ENCODE measurements around the gene SLAMF7. TPM values are rescaled to one million over a fixed set of nuclear protein-coding genes. Genes with fewer than 3 reads are reported as not detected.

SLAMF7 gene
- total RNA-seq, 2 donors from 2014 or later, result 4.9 to 7.0 TPM

DNA sequence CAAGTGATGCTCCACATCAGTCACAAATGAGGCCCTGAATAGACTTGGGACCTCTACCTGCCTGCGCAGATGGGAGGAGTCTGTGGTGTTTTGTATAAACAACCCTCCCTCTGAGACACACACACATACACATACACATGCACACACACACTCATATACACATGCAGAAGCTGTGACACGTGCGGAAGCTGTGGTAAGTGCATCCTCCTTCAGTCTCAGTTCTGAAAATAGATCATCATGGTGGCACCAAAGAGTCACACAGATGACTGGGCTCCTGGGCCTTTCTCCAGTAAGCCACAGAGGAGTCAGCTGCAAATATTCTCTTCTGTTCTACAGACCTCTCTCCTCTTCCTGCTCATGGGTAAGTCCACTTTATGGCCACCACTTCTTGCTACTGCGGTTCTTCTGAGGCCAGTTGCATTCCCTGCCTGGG is 56.9 kb downstream of the SLAMF7 start, which contains the start of gene LY9:
Gene LY9 (plus strand): TSS at position 224 of the 433 bp plus-strand sequence. CDS start 14 bp downstream, at position 238.
- intact Hi-C loops (cut with DNase I), result no loop called here
- H3K36me3 ChIP-seq, result no peaks in the 10 kb centered on the region
- no peak within 1 kb of the TSS for H3K4me3 ChIP-seq
- peak; percentile 36 for DNase-seq
- no peak within 1 kb of the TSS for H3K27ac ChIP-seq
- H3K4me1 ChIP-seq, result no peaks in the 10 kb centered on the region
- H3K9me3 ChIP-seq, result no peaks in the 10 kb centered on the region
- TF ChIP-seq, protein P1, sequence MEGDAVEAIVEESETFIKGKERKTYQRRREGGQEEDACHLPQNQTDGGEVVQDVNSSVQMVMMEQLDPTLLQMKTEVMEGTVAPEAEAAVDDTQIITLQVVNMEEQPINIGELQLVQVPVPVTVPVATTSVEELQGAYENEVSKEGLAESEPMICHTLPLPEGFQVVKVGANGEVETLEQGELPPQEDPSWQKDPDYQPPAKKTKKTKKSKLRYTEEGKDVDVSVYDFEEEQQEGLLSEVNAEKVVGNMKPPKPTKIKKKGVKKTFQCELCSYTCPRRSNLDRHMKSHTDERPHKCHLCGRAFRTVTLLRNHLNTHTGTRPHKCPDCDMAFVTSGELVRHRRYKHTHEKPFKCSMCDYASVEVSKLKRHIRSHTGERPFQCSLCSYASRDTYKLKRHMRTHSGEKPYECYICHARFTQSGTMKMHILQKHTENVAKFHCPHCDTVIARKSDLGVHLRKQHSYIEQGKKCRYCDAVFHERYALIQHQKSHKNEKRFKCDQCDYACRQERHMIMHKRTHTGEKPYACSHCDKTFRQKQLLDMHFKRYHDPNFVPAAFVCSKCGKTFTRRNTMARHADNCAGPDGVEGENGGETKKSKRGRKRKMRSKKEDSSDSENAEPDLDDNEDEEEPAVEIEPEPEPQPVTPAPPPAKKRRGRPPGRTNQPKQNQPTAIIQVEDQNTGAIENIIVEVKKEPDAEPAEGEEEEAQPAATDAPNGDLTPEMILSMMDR (IDR thresholded peaks at IDR 0.05), result no peak
- peak within 1 kb of the TSS; percentile 30 to 48 for H3K9ac ChIP-seq (ENCODE audit: low read depth in 2 of 2, low read length in 2 of 2)
- no peaks in the 10 kb centered on the region for H3K27me3 ChIP-seq

DNA sequence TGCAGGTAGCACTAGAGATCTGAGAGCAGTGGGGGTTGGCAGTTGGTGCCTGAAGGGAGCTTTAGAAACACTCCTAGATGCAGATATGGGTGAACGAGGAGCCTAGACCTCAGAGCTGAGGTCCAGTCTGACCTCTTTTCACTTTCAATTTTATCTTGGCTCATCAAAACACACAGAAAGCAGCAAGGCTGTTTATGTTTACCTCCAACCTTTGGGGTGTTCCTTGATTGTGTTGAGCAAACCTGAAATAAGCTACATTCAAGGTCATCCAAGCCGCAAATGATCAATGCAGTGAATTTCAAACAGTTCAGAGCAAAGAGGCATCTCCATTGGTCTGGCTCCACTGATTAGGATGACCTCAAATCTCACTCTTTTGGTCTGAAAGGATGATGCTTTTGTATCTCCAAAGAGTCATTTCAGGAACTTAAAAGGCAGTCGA is 58.2 kb downstream of the SLAMF7 start:
- Histone ChIP-seq H3K4me1 (no peaks in the 10 kb centered on the region), H3K36me3 (no peaks in the 10 kb centered on the region), H3K27me3 (no peaks in the 10 kb centered on the region), H3K9me3 (no peaks in the 10 kb centered on the region), H3K9ac (ENCODE audit: low read depth in 2 of 2, low read length in 2 of 2) (peak overlapping the region in 1 of 2 donors; percentile 30), H3K4me3 (no peak overlapping the region), H3K27ac (no peak overlapping the region)
- TF ChIP-seq, protein P1 (IDR thresholded peaks at IDR 0.05), result no peak
- no peak for DNase-seq
- intact Hi-C loops (cut with DNase I), result no loop called here

DNA sequence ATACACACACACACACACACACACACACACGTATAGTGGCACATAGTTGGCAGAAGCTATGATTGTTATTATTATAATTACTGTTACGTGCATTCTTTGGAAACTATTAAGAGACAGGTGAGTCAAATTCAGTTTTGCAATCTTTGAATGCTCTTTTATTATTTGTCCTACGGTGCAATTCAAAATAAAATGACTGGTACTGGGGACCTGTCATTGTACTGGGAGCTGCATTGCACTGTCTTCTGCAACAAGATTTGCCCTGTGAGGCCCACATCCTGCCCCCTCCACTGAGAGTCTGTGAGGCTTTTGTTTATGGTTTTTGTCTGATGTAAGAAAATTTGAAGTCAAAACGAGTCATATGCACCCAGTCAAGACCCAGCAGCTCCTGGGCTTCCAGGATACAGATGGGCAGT is 58.8 kb downstream of the SLAMF7 start:
- Histone ChIP-seq H3K4me3 (no peak overlapping the region), H3K9ac (ENCODE audit: low read depth in 2 of 2, low read length in 2 of 2) (no peak overlapping the region), H3K9me3 (no peaks in the 10 kb centered on the region), H3K36me3 (no peaks in the 10 kb centered on the region), H3K27ac (peak overlapping the region; percentile 2), H3K4me1 (no peaks in the 10 kb centered on the region), H3K27me3 (no peaks in the 10 kb centered on the region)
- no peak for DNase-seq
- intact Hi-C loops (cut with DNase I), result no loop called here
- TF ChIP-seq, protein P1 (IDR thresholded peaks at IDR 0.05), result no peak

DNA sequence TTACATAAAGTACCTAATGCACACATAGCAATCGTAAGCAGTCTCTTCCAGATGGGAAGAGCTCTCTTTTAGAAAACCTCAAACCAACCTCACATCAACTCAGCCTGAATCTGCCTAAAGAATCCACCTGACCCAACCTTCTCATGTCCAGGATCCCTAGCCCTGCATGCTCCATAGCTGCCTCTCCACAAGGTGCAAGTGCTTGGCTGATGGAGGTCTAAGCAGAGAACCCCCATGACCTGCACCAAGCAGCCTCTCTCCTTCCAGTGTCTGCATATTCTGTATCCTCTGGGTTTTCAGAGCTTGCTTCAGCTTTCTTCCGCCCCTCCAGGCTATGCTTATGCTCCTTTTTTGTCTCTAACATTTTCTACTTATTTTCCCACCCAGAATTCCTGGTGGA is 59.4 kb downstream of the SLAMF7 start:
- peak overlapping the region; percentile 2 for H3K27ac ChIP-seq

GRCh38 chr1:160799641-160800040 is 60.6 kb downstream of the SLAMF7 start:
- H3K9ac ChIP-seq (ENCODE audit: low read depth in 2 of 2, low read length in 2 of 2), result no peak overlapping the region
- DNase-seq, result no peak
- H3K4me1 ChIP-seq, result no peaks in the 10 kb centered on the region
- H3K4me3 ChIP-seq, result no peak overlapping the region
- no peaks in the 10 kb centered on the region for H3K9me3 ChIP-seq
- no peak overlapping the region for H3K27ac ChIP-seq
- no peaks in the 10 kb centered on the region for H3K27me3 ChIP-seq
- intact Hi-C loops (cut with DNase I), result no loop called here
- TF ChIP-seq, protein P1 (IDR thresholded peaks at IDR 0.05), result no peak
- H3K36me3 ChIP-seq, result no peaks in the 10 kb centered on the region

More for the DNA sequence above, 59.4 kb downstream of the SLAMF7 start:
- Histone ChIP-seq H3K36me3 (no peaks in the 10 kb centered on the region), H3K4me1 (no peaks in the 10 kb centered on the region), H3K9ac (ENCODE audit: low read depth in 2 of 2, low read length in 2 of 2) (no peak overlapping the region), H3K9me3 (no peaks in the 10 kb centered on the region), H3K27me3 (no peaks in the 10 kb centered on the region), H3K4me3 (no peak overlapping the region)
- TF ChIP-seq, protein P1 (IDR thresholded peaks at IDR 0.05), result no peak
- intact Hi-C loops (cut with DNase I), result no loop called here
- DNase-seq, result no peak

All from colonic mucosa (tissue), 4 donors.